A549 (cell line): ENCODE data around the gene ZNF616. TPM values are rescaled to one million over a fixed set of nuclear protein-coding genes. Genes with fewer than 3 reads are reported as not detected.

ENCODE experiments used
- ATAC-seq, 2 experiments: fragments of 200-7000 bp in 1 of 2; fragments of >200 bp in 1 of 2; cut with Nextera tagmentation in 1 of 2; cut with Tn5 transposase in 1 of 2; 3 replicates each; pipeline versions ENCODE4 v1.8.0 to v1.9.1; 2018 to 2020; ENCODE audit warnings: mild to moderate bottlenecking in 1 of 2, moderate library complexity in 1 of 2
- CTCF ChIA-PET: fragments of 300-600 bp; sonication (Branson Sonifier 250); formaldehyde crosslinking; extraction: SDS; loops from one replicate; lab custom pipeline; 2021; ENCODE audit warnings: antibody characterized with exemption, inconsistent platforms; lab: Yijun Ruan, JAX
- POLR2A ChIA-PET: fragments of 350-600 bp; formaldehyde crosslinking; extraction: SDS; loops from one replicate; lab custom pipeline; 2021; ENCODE audit warnings: antibody characterized with exemption, inconsistent platforms; lab: Yijun Ruan, JAX
- DNase-seq, 2 experiments: peaks; one replicate each; pipeline versions ENCODE4 v3.0.0 to v3.0.0-alpha.2; 2011 to 2016; ENCODE audit warnings: low read depth in 1 of 2, low spot score in 1 of 2
- FAIRE-seq: peaks from 2 replicates; lab custom pipeline; 2011; peaks lifted over from hg19 to GRCh38; lab: Jason Lieb, UNC
- H3K27ac ChIP-seq, 2 experiments: fragments of >200 bp; sonication (Bioruptor Twin); formaldehyde crosslinking; 3 replicates each; pipeline ENCODE4 v1.5.1; 2016 to 2017
- H3K4me1 ChIP-seq: fragments of >200 bp; sonication (Bioruptor Twin); formaldehyde crosslinking; 3 replicates; pipeline ENCODE4 v1.6.1; 2016
- H3K4me2 ChIP-seq: fragments of >200 bp; sonication (Bioruptor Twin); formaldehyde crosslinking; 3 replicates; pipeline ENCODE4 v1.6.1; 2016
- H3K4me3 ChIP-seq: fragments of >200 bp; sonication (Bioruptor Twin); formaldehyde crosslinking; 3 replicates; pipeline ENCODE4 v1.5.1; 2016
- H3K9me3 ChIP-seq: fragments of >200 bp; sonication (Bioruptor Twin); formaldehyde crosslinking; 3 replicates; pipeline ENCODE4 v1.6.1; 2016
- BCL3 ChIP-seq: fragments of >200 bp; sonication (Bioruptor Twin); formaldehyde crosslinking; IDR thresholded peaks from 3 replicates; pipeline ENCODE4 v1.6.1; 2016
- CBX2 ChIP-seq: fragments of 200-600 bp; sonication (generic); IDR thresholded peaks from 2 replicates; pipeline ENCODE4 v1.6.1; 2016; ENCODE audit warnings: low read depth, mild to moderate bottlenecking, borderline replicate concordance
- CBX8 ChIP-seq: fragments of 200-600 bp; sonication (generic); IDR thresholded peaks from 2 replicates; pipeline ENCODE4 v1.6.1; 2016
- CEBPB ChIP-seq, 2 experiments: fragments of >200 bp in 1 of 2; sonication (Bioruptor Twin) in 1 of 2; formaldehyde crosslinking in 1 of 2; IDR thresholded peaks; 2 replicates each; pipeline ENCODE4 v1.6.1; 2012 to 2016
- CHD2 ChIP-seq: fragments of 150-350 bp; IDR thresholded peaks from 2 replicates; pipeline ENCODE4 v1.6.1; 2014; ENCODE audit warnings: low read length; ENCODE audit not compliant: partially characterized antibody
- CTCF ChIP-seq: fragments of >200 bp; sonication (Bioruptor Twin); formaldehyde crosslinking; IDR thresholded peaks from 3 replicates; pipeline ENCODE4 v1.5.1; 2016
- EHF ChIP-seq: fragments of 250-450 bp; sonication (Bioruptor Pico); IDR thresholded peaks from 2 replicates; pipeline ENCODE4 v1.5.0; 2020; ENCODE audit warnings: mild to moderate bottlenecking
- EHMT2 ChIP-seq: fragments of 200-600 bp; sonication (generic); IDR thresholded peaks from 2 replicates; pipeline ENCODE4 v1.6.1; 2016; ENCODE audit warnings: antibody characterized with exemption, low read depth, mild to moderate bottlenecking, moderate library complexity
- ELK1 ChIP-seq: fragments of 150-350 bp; IDR thresholded peaks from 2 replicates; pipeline ENCODE4 v1.6.1; 2014; ENCODE audit warnings: low read depth, mild to moderate bottlenecking, low read length
- ESRRA ChIP-seq: fragments of 150-350 bp; IDR thresholded peaks from 2 replicates; pipeline ENCODE4 v1.6.1; 2014; ENCODE audit warnings: mild to moderate bottlenecking, low read length, borderline replicate concordance
- FOSB ChIP-seq: fragments of 250-450 bp; sonication (Bioruptor Pico); IDR thresholded peaks from 2 replicates; pipeline ENCODE4 v1.5.0; 2020; ENCODE audit warnings: mild to moderate bottlenecking, moderate library complexity
- FOXS1 ChIP-seq: fragments of 250-450 bp; sonication (Bioruptor Pico); IDR thresholded peaks from 2 replicates; pipeline ENCODE4 v1.5.0; 2020; ENCODE audit warnings: mild to moderate bottlenecking, moderate library complexity
- GATA3 ChIP-seq: IDR thresholded peaks from 2 replicates; pipeline ENCODE4 v1.6.1; 2012; ENCODE audit warnings: borderline replicate concordance
- HES2 ChIP-seq: fragments of >200 bp; sonication (Bioruptor Twin); formaldehyde crosslinking; IDR thresholded peaks from 2 replicates; pipeline ENCODE4 v1.6.1; 2016
- HEYL ChIP-seq: fragments of 250-450 bp; sonication (Bioruptor Pico); IDR thresholded peaks from 2 replicates; pipeline ENCODE4 v1.8.0; 2021; ENCODE audit warnings: mild to moderate bottlenecking, moderate library complexity
- HMGXB4 ChIP-seq: fragments of 250-450 bp; sonication (Bioruptor Pico); IDR thresholded peaks from 2 replicates; pipeline ENCODE4 v1.5.0; 2021; ENCODE audit warnings: mild to moderate bottlenecking, moderate library complexity, borderline replicate concordance
- HOXA7 ChIP-seq: fragments of 250-450 bp; sonication (Bioruptor Pico); IDR thresholded peaks from 2 replicates; pipeline ENCODE4 v1.5.0; 2020; ENCODE audit warnings: mild to moderate bottlenecking, moderate library complexity
- HOXB5 ChIP-seq: fragments of 250-450 bp; sonication (Bioruptor Pico); IDR thresholded peaks from 2 replicates; pipeline ENCODE4 v1.5.0; 2020; ENCODE audit warnings: mild to moderate bottlenecking, moderate library complexity
- JUN ChIP-seq, 2 experiments: fragments of >200 bp; sonication (Bioruptor Twin); formaldehyde crosslinking; IDR thresholded peaks; 2 replicates in 1 of 2; 3 replicates in 1 of 2; pipeline ENCODE4 v1.6.1; 2016 to 2017
- JUNB ChIP-seq: fragments of >200 bp; sonication (Bioruptor Twin); formaldehyde crosslinking; IDR thresholded peaks from 2 replicates; pipeline ENCODE4 v1.6.1; 2016
- KDM1A ChIP-seq: fragments of 200-600 bp; sonication (generic); IDR thresholded peaks from 2 replicates; pipeline ENCODE4 v1.6.1; 2016; ENCODE audit warnings: low read depth, mild to moderate bottlenecking
- MAX ChIP-seq: IDR thresholded peaks from 2 replicates; pipeline ENCODE4 v1.6.1; 2012
- NFE2L2 ChIP-seq: fragments of 150-350 bp; conservative IDR thresholded peaks from 2 replicates; pipeline ENCODE4 v1.6.1; 2014; ENCODE audit warnings: low read length
- NR3C1 ChIP-seq: fragments of >200 bp; sonication (Bioruptor Twin); formaldehyde crosslinking; IDR thresholded peaks from 3 replicates; pipeline ENCODE4 v1.6.1; 2017
- POLR2A ChIP-seq: IDR thresholded peaks from 2 replicates; pipeline ENCODE4 v1.6.1; 2012; ENCODE audit warnings: mild to moderate bottlenecking, low read length
- RARB ChIP-seq: fragments of 250-450 bp; sonication (Bioruptor Pico); IDR thresholded peaks from 2 replicates; pipeline ENCODE4 v1.8.0; 2021; ENCODE audit warnings: mild to moderate bottlenecking, moderate library complexity
- REST ChIP-seq: fragments of 200-600 bp; sonication (generic); IDR thresholded peaks from 2 replicates; pipeline ENCODE4 v1.6.1; 2016; ENCODE audit warnings: antibody characterized with exemption, mild to moderate bottlenecking, moderate library complexity
- SMC3 ChIP-seq: fragments of >200 bp; sonication (Bioruptor Twin); formaldehyde crosslinking; IDR thresholded peaks from 3 replicates; pipeline ENCODE4 v1.6.1; 2018; ENCODE audit warnings: inconsistent platforms
- ZC3H11A ChIP-seq: fragments of 450-650 bp; IDR thresholded peaks from 2 replicates; pipeline ENCODE4 v1.6.1; 2014; ENCODE audit warnings: antibody characterized with exemption, mild to moderate bottlenecking
- ZFP36 ChIP-seq: fragments of 450-650 bp; IDR thresholded peaks from 2 replicates; pipeline ENCODE4 v1.6.1; 2014; ENCODE audit warnings: borderline replicate concordance; ENCODE audit not compliant: partially characterized antibody
- ZSCAN20 ChIP-seq: fragments of 250-450 bp; sonication (Bioruptor Pico); IDR thresholded peaks from 2 replicates; pipeline ENCODE4 v1.8.0; 2022; ENCODE audit warnings: mild to moderate bottlenecking, moderate library complexity
- WGBS: methylation state at CpG from one replicate; pipeline ENCODE4 v1.1.6; 2017; ENCODE audit errors: missing lambda C conversion rate; 5-methylcytosine and 5-hydroxymethylcytosine counted together
- polyA minus RNA-seq: library from RNA; depleted of rRNA, polyadenylated mRNA; stranded (reverse); fragments of >200 nt; gene quantifications from 2 replicates; pipeline ENCODE4 v1.2.3, GENCODE V29; 2011; rRNA and poly(A)+ RNA removed
- polyA plus RNA-seq, 4 experiments: library from polyadenylated mRNA; depleted of rRNA in 3 of 4; stranded (reverse); fragments of >200 nt; fragmentation: RNase III in 1 of 4; extraction: RNeasy Plus Mini Kit Qiagen cat#74134 plus additional on column Dnase treatment in 1 of 4; gene quantifications; 2 replicates in 3 of 4; 3 replicates in 1 of 4; pipeline ENCODE4 v1.2.3, GENCODE V29; 2011 to 2017

The ZNF616 gene
- polyA plus RNA-seq (2011; rRNA removed) (1.8 and 1.9 TPM in 2 replicates), polyA plus RNA-seq (2017; fragmentation: RNase III; extraction: RNeasy Plus Mini Kit Qiagen cat#74134 plus additional on column Dnase treatment) (0.90 to 1.3 TPM (median 1.2 TPM) in 3 replicates), polyA minus RNA-seq (2.6 and 3.8 TPM in 2 replicates)
- polyA plus RNA-seq (2012; cell fraction: cytosol; rRNA removed) = 0.22 and 0.25 TPM in 2 replicates
- 0.13 and 0.17 TPM in 2 replicates for polyA plus RNA-seq (2012; cell fraction: nucleus; rRNA removed)

GRCh38 chr19:52139252-52140031 is at the start of gene ZNF616:
Gene ZNF616 (minus strand): TSS chr19:52139938. CDS start chr19:52130512, 9,426 bp downstream.
- WGBS = 4% methylated on average over 46 of the region's 49 CpGs
- peak within 1 kb of the TSS; percentile 64 for H3K4me3 ChIP-seq
- no peak for TF ChIP-seq FOSB (CRISPR knock-in tag)
- TF ChIP-seq MAX = 0 out of 2 replicates have a peak, but pooled peaks have one; percentile 32
- no peak for TF ChIP-seq JUNB
- no peak for TF ChIP-seq ELK1
- TF ChIP-seq CBX2 = no peak
- TF ChIP-seq REST = no peak
- TF ChIP-seq FOXS1 (CRISPR knock-in tag) = no peak
- no peak for TF ChIP-seq ZFP36
- TF ChIP-seq CTCF = peak; percentile 31; the same call in 1 of the 3 replicates
- TF ChIP-seq NFE2L2 = no peak
- TF ChIP-seq EHF (CRISPR knock-in tag) = no peak
- no peak for TF ChIP-seq RARB (CRISPR knock-in tag)
- TF ChIP-seq HOXB5 (CRISPR knock-in tag) = no peak
- TF ChIP-seq EHMT2 = no peak
- TF ChIP-seq KDM1A = no peak
- no peak for TF ChIP-seq ZSCAN20
- TF ChIP-seq CBX8 = no peak
- no peak for TF ChIP-seq ZC3H11A
- no peak for TF ChIP-seq GATA3
- no peak for TF ChIP-seq ESRRA
- no peak for TF ChIP-seq HEYL
- no peak for TF ChIP-seq CHD2
- no peak for TF ChIP-seq HOXA7 (CRISPR knock-in tag)
- TF ChIP-seq BCL3 = no peak
- TF ChIP-seq SMC3 = peak; percentile 29; the same call in 1 of the 3 replicates
- no peak for TF ChIP-seq HMGXB4 (CRISPR knock-in tag)
- no peak for TF ChIP-seq HES2
- no peak for TF ChIP-seq CEBPB (IDR thresholded peaks at IDR 0.05)
- no peak for TF ChIP-seq NR3C1
- TF ChIP-seq POLR2A = no peak
- TF ChIP-seq JUN (IDR thresholded peaks at IDR 0.05) = no peak

More at GRCh38 chr19:52139252-52140031, at the start of gene ZNF616:
- ChIA-PET CTCF (interaction anchor here (0.5 to 1.9 kb wide), 6 partner anchors 11 to 171 kb away, joined by 3 to 4 read pairs (median 3); no protein-coding TSS in a partner anchor), POLR2A (no interaction called here)
- Histone ChIP-seq H3K9me3 (peaks cover 89% of the 10 kb centered on the region), H3K4me1 (no peaks in the 10 kb centered on the region), H3K4me2 (peak within 1 kb of the TSS; percentile 80), H3K27ac (peak within 1 kb of the TSS; percentile 65 to 72)
- FAIRE-seq (no peak), ATAC-seq (peak; percentile 95), DNase-seq (peak; percentile 60 to 88)
